Neural cell (in vitro differentiated cells): ENCODE measurements around the gene CGB1. TPM values are rescaled to one million over a fixed set of nuclear protein-coding genes. Genes with fewer than 3 reads are reported as not detected.

Experiments used
- H2AFZ ChIP-seq: fragments of 200-600, 300-800 bp; sonication (generic), shearing (Covaris generic); 2 replicates; pipeline ENCODE4 v1.6.0; 2014; ENCODE audit warnings: low read depth, mild to moderate bottlenecking, antibody characterized with exemption, low read length, moderate library complexity
- H3F3A ChIP-seq: fragments of 200-600 bp; shearing (Covaris generic); 2 replicates; pipeline ENCODE4 v1.6.1; 2016; ENCODE audit warnings: mild to moderate bottlenecking, moderate library complexity, mixed read lengths, antibody characterized with exemption, low read length; ENCODE audit not compliant: insufficient read depth, poor library complexity, severe bottlenecking
- H3K27ac ChIP-seq: fragments of 200-600, 300-800 bp; sonication (generic), shearing (Covaris generic); 2 replicates; pipeline ENCODE4 v1.5.1; 2014; ENCODE audit warnings: mild to moderate bottlenecking, low read length, moderate library complexity
- H3K27me3 ChIP-seq: fragments of 300-800, 200-600 bp; sonication (generic), shearing (Covaris generic); 2 replicates; pipeline ENCODE4 v1.6.0; 2014; ENCODE audit warnings: mild to moderate bottlenecking, low read depth, low read length, moderate library complexity; ENCODE audit not compliant: insufficient read depth
- H3K36me3 ChIP-seq: fragments of 300-800, 200-600 bp; sonication (generic), shearing (Covaris generic); 2 replicates; pipeline ENCODE4 v1.5.1; 2014; ENCODE audit warnings: mild to moderate bottlenecking, antibody characterized with exemption, low read length, moderate library complexity; ENCODE audit not compliant: insufficient read depth
- H3K4me2 ChIP-seq: fragments of 300-800, 200-600 bp; sonication (generic), shearing (Covaris generic); 2 replicates; pipeline ENCODE4 v1.6.0; 2014; ENCODE audit warnings: mild to moderate bottlenecking, low read length
- H3K4me3 ChIP-seq: fragments of 300-800, 200-600 bp; sonication (generic), shearing (Covaris generic); 2 replicates; pipeline ENCODE4 v1.5.1; 2014; ENCODE audit warnings: mild to moderate bottlenecking, low read length, moderate library complexity
- H3K79me2 ChIP-seq: fragments of 200-600 bp; shearing (Covaris generic); replicated peaks from 2 replicates; pipeline ENCODE4 v1.6.0; 2014; ENCODE audit warnings: mild to moderate bottlenecking, low read length, moderate library complexity; ENCODE audit not compliant: insufficient read depth
- H3K9ac ChIP-seq: fragments of 300-800, 200-600 bp; sonication (generic), shearing (Covaris generic); 2 replicates; pipeline ENCODE4 v1.6.1; 2016; ENCODE audit warnings: mild to moderate bottlenecking, low read length, mixed read lengths
- H3K9me2 ChIP-seq: fragments of 200-600 bp; shearing (Covaris generic); 2 replicates; pipeline ENCODE4 v1.6.1; 2016; ENCODE audit warnings: mild to moderate bottlenecking, low read length, mixed read lengths; ENCODE audit not compliant: insufficient read depth
- H3K9me3 ChIP-seq: fragments of 200-600, 300-800 bp; sonication (generic), shearing (Covaris generic); 2 replicates; pipeline ENCODE4 v1.6.1; 2016; ENCODE audit warnings: mild to moderate bottlenecking, mixed run types, low read length, moderate library complexity, mixed read lengths
- H4K20me1 ChIP-seq: fragments of 200-600 bp; shearing (Covaris generic); 2 replicates; pipeline ENCODE4 v1.6.1; 2016; ENCODE audit warnings: mild to moderate bottlenecking, mixed run types; ENCODE audit not compliant: insufficient read depth
- EP300 ChIP-seq: fragments of 450-650 bp; conservative IDR thresholded peaks from 2 replicates; pipeline ENCODE4 v1.6.1; 2014; ENCODE audit warnings: antibody characterized with exemption, mild to moderate bottlenecking, moderate library complexity; ENCODE audit not compliant: poor library complexity, severe bottlenecking
- MXI1 ChIP-seq: fragments of 450-650 bp; conservative IDR thresholded peaks from 2 replicates; pipeline ENCODE4 v1.6.1; 2014; ENCODE audit warnings: antibody characterized with exemption, mild to moderate bottlenecking; ENCODE audit not compliant: poor library complexity, severe bottlenecking
- POLR2AphosphoS5 ChIP-seq: IDR thresholded peaks from 2 replicates; pipeline ENCODE4 v1.6.1; 2012
- RAD21 ChIP-seq: fragments of 450-650 bp; conservative IDR thresholded peaks from 2 replicates; pipeline ENCODE4 v1.6.1; 2014; ENCODE audit warnings: antibody characterized with exemption, mild to moderate bottlenecking, moderate library complexity
- SMC3 ChIP-seq: fragments of 450-650 bp; conservative IDR thresholded peaks from 2 replicates; pipeline ENCODE4 v1.6.1; 2014; ENCODE audit warnings: antibody characterized with exemption, mild to moderate bottlenecking, moderate library complexity; ENCODE audit not compliant: poor library complexity
- TAF1 ChIP-seq: IDR thresholded peaks from 2 replicates; pipeline ENCODE4 v1.6.1; 2012; ENCODE audit warnings: low read depth
- polyA plus RNA-seq: library from polyadenylated mRNA; depleted of rRNA; stranded (reverse); fragments of >200 nt; gene quantifications from 2 replicates; pipeline ENCODE4 v1.2.3, GENCODE V29; 2014
- TF ChIP-seq, protein P1 (sequence below): fragments of 450-650 bp; IDR thresholded peaks from 2 replicates; pipeline ENCODE4 v1.5.1; 2014; ENCODE audit warnings: antibody characterized with exemption, mild to moderate bottlenecking, moderate library complexity; ENCODE audit not compliant: poor library complexity, severe bottlenecking
- TF ChIP-seq, protein P2 (sequence below): IDR thresholded peaks from 2 replicates; pipeline ENCODE4 v1.6.1; 2012; ENCODE audit warnings: borderline replicate concordance

CGB1 gene
- polyA plus RNA-seq, 1 donor from 2014 or later: not detected

DNA sequence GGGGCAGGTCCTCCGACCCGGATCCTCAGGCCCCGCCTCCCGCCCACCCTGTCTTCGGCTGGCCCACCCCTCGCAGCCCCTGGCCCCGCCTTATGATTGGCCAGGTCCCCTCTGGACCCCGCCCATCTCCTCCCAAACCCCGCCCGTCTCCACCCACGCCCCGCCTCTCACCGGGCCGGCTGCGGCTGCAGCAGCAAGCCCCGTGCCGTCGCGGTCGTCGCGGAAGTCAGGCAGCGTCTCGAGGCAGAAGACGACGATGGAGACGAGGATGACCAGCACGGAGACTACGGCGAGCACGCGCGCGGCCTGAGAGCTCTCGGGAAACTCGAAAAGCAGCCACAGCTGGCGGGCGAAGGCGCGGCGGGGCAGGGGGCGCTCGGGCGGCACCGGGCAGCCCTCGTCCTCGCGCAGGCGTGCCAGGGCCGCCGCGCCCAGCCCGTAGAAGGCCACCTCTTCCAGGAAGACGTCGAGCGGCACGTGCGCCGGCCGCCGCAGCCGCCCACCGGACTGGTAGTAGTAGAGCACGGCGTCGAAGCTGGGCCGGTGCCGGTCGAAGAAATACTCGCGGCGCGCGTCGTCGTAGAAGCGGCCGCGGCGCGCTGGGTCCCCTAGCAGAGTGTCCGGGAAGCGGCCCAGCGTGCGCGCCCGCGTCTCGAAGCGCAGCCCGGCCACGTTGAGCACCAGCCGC is 35.3 kb upstream of the CGB1 start:
- no peak overlapping the region for H3K4me2 ChIP-seq

DNA sequence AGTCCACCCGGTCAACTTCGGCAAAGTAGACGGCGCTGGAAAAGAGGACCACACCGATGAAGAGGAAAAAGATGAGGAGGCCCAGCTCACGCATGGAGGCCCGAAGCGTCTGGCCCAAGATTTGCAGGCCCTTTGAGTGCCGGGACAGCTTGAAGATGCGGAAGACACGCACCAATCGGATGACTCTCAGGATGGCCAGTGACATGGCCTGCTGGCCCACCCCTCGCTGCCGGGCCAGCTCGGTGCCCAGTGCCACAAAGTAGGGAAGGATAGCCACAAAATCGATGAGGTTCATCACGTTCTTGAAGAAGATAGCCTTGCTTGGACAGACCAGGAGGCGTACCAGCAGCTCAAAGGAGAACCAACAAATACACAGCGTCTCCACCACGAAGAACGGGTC is 33.7 kb upstream of the CGB1 start:
- no peaks in the 10 kb centered on the region for H3K79me2 ChIP-seq
- H3K4me2 ChIP-seq: no peak overlapping the region
- H3K4me3 ChIP-seq: no peak overlapping the region
- no peaks in the 10 kb centered on the region for H3K9me2 ChIP-seq
- no peak overlapping the region for H2AFZ ChIP-seq
- H3K9ac ChIP-seq: no peak overlapping the region
- TF ChIP-seq, protein P1, sequence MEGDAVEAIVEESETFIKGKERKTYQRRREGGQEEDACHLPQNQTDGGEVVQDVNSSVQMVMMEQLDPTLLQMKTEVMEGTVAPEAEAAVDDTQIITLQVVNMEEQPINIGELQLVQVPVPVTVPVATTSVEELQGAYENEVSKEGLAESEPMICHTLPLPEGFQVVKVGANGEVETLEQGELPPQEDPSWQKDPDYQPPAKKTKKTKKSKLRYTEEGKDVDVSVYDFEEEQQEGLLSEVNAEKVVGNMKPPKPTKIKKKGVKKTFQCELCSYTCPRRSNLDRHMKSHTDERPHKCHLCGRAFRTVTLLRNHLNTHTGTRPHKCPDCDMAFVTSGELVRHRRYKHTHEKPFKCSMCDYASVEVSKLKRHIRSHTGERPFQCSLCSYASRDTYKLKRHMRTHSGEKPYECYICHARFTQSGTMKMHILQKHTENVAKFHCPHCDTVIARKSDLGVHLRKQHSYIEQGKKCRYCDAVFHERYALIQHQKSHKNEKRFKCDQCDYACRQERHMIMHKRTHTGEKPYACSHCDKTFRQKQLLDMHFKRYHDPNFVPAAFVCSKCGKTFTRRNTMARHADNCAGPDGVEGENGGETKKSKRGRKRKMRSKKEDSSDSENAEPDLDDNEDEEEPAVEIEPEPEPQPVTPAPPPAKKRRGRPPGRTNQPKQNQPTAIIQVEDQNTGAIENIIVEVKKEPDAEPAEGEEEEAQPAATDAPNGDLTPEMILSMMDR: no peak
- TF ChIP-seq POLR2AphosphoS5 (no peak), TAF1 (no peak), EP300 (no peak), SMC3 (no peak), RAD21 (no peak)
- TF ChIP-seq, protein P2, sequence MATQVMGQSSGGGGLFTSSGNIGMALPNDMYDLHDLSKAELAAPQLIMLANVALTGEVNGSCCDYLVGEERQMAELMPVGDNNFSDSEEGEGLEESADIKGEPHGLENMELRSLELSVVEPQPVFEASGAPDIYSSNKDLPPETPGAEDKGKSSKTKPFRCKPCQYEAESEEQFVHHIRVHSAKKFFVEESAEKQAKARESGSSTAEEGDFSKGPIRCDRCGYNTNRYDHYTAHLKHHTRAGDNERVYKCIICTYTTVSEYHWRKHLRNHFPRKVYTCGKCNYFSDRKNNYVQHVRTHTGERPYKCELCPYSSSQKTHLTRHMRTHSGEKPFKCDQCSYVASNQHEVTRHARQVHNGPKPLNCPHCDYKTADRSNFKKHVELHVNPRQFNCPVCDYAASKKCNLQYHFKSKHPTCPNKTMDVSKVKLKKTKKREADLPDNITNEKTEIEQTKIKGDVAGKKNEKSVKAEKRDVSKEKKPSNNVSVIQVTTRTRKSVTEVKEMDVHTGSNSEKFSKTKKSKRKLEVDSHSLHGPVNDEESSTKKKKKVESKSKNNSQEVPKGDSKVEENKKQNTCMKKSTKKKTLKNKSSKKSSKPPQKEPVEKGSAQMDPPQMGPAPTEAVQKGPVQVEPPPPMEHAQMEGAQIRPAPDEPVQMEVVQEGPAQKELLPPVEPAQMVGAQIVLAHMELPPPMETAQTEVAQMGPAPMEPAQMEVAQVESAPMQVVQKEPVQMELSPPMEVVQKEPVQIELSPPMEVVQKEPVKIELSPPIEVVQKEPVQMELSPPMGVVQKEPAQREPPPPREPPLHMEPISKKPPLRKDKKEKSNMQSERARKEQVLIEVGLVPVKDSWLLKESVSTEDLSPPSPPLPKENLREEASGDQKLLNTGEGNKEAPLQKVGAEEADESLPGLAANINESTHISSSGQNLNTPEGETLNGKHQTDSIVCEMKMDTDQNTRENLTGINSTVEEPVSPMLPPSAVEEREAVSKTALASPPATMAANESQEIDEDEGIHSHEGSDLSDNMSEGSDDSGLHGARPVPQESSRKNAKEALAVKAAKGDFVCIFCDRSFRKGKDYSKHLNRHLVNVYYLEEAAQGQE: no peak
- no peak overlapping the region for H3K27ac ChIP-seq
- H3F3A ChIP-seq: no peaks in the 10 kb centered on the region
- no peaks in the 10 kb centered on the region for H4K20me1 ChIP-seq
- H3K9me3 ChIP-seq: no peaks in the 10 kb centered on the region
- peaks cover 60% of the 10 kb centered on the region for H3K27me3 ChIP-seq
- H3K36me3 ChIP-seq: no peaks in the 10 kb centered on the region

More for the DNA sequence above, 35.3 kb upstream of the CGB1 start:
- Histone ChIP-seq H2AFZ (no peak overlapping the region), H3K27me3 (peaks cover 46% of the 10 kb centered on the region), H3K27ac (no peak overlapping the region), H3K4me3 (no peak overlapping the region), H3K9me2 (no peaks in the 10 kb centered on the region), H3F3A (no peaks in the 10 kb centered on the region), H4K20me1 (no peaks in the 10 kb centered on the region), H3K79me2 (no peaks in the 10 kb centered on the region), H3K9me3 (no peaks in the 10 kb centered on the region), H3K9ac (no peak overlapping the region), H3K36me3 (no peaks in the 10 kb centered on the region)
- no peak for TF ChIP-seq EP300
- TF ChIP-seq TAF1: no peak
- TF ChIP-seq, protein P2: no peak
- TF ChIP-seq MXI1: no peak
- TF ChIP-seq SMC3: no peak
